ENCODE measurements around the gene ZNF614. TPM values are rescaled to one million over a fixed set of nuclear protein-coding genes. Genes with fewer than 3 reads are reported as not detected.

ZNF614 gene
- total and polyA plus RNA-seq, 9 of the 15 experiments (the other 6 are each of a cell fraction or from before 2014, with no cell fraction given) = 4.9 to 16.3 (median 11.4) TPM

DNA sequence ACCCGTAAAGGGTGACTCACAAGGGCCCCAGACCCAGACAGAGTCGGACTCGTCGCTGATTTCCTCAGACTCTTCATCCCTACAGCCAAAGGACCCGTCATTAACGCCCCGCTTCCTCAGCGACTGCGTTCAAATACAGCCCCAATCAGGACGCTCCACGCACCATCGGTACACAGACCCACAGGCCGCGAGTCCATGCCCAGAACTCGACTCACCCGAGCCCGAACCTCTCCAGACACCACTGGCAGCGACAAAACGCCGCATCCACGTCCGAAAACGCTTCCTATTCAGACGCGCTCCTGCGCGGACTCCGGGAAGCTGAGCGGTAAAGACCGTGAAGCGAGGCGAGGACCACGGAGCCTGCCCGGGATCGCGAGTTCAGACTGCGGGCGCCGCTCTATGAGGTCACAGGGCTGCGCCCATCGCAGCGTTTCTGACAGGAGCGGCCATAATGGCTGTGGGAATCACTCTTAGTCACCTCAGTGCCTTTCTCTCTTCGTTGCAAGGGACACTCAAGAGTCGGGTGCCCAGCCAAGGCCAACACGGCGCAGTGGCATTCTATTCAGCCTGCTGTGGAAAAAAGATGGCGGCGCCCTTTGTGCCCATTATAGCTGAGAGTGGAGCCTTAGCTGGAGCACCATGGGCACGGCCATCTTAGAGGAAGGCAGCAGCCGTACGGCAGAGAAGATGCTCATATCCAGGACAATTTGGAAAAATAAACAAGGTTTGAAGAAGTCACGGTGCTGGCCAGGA lies at the start of gene ZNF614 (continued):
- TF ChIP-seq, protein P1, sequence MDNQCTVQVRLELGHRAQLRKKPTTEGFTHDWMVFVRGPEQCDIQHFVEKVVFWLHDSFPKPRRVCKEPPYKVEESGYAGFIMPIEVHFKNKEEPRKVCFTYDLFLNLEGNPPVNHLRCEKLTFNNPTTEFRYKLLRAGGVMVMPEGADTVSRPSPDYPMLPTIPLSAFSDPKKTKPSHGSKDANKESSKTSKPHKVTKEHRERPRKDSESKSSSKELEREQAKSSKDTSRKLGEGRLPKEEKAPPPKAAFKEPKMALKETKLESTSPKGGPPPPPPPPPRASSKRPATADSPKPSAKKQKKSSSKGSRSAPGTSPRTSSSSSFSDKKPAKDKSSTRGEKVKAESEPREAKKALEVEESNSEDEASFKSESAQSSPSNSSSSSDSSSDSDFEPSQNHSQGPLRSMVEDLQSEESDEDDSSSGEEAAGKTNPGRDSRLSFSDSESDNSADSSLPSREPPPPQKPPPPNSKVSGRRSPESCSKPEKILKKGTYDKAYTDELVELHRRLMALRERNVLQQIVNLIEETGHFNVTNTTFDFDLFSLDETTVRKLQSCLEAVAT (IDR thresholded peaks at IDR 0.05) = peak; percentile 11 to 79; a peak in 2 of 4 replicates
- TF ChIP-seq ZNF644 (tag; IDR thresholded peaks at IDR 0.05; ENCODE audit: low read depth) = peak; percentile 87; the same call in 1 of the 2 replicates
- TF ChIP-seq, protein P2, sequence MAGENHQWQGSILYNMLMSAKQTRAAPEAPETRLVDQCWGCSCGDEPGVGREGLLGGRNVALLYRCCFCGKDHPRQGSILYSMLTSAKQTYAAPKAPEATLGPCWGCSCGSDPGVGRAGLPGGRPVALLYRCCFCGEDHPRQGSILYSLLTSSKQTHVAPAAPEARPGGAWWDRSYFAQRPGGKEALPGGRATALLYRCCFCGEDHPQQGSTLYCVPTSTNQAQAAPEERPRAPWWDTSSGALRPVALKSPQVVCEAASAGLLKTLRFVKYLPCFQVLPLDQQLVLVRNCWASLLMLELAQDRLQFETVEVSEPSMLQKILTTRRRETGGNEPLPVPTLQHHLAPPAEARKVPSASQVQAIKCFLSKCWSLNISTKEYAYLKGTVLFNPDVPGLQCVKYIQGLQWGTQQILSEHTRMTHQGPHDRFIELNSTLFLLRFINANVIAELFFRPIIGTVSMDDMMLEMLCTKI (IDR thresholded peaks at IDR 0.05; ENCODE audit: partially characterized antibody) = no peak
- TF ChIP-seq NBN (IDR thresholded peaks at IDR 0.05; ENCODE audit: low read depth) = peak; percentile 78; the same call in 1 of the 2 replicates
- no peak for TF ChIP-seq ZNF384 (IDR thresholded peaks at IDR 0.05; ENCODE audit: low read depth, low read length)
- peak; percentile 84 for TF ChIP-seq SAP30 (IDR thresholded peaks at IDR 0.05; ENCODE audit: borderline replicate concordance, insufficient read depth, low read depth, low read length, poor library complexity, severe bottlenecking)
- TF ChIP-seq POLR2A (conservative IDR thresholded peaks at IDR 0.05) = peak; percentile 94
- no peak for TF ChIP-seq TCFL5 (CRISPR knock-in tag; conservative IDR thresholded peaks at IDR 0.05)
- TF ChIP-seq NR2C1 (IDR thresholded peaks at IDR 0.05) = peak; percentile 89
- peak; percentile 84 for TF ChIP-seq NR2C1 (tag; IDR thresholded peaks at IDR 0.05)
- TF ChIP-seq ZBTB17 (CRISPR knock-in tag; IDR thresholded peaks at IDR 0.05) = 0 out of 2 replicates have a peak, but pooled peaks have one; percentile 61
- peak; percentile 66; the same call in 1 of the 2 replicates for TF ChIP-seq ZNF224 (CRISPR knock-in tag; IDR thresholded peaks at IDR 0.05)
- no peak for TF ChIP-seq SRSF9 (IDR thresholded peaks at IDR 0.05; ENCODE audit: borderline replicate concordance, low read depth, low read length)
- TF ChIP-seq ZNF311 (CRISPR knock-in tag; IDR thresholded peaks at IDR 0.05) = no peak
- TF ChIP-seq KHSRP (IDR thresholded peaks at IDR 0.05) = peak; percentile 77; the same call in 1 of the 2 replicates
- no peak for TF ChIP-seq POLR3G (IDR thresholded peaks at IDR 0.05; ENCODE audit: extremely low read depth, insufficient read length, insufficient replicate concordance)
- TF ChIP-seq CREM (IDR thresholded peaks at IDR 0.05; ENCODE audit: low read depth) = peak; percentile 100
- TF ChIP-seq, protein P3, sequence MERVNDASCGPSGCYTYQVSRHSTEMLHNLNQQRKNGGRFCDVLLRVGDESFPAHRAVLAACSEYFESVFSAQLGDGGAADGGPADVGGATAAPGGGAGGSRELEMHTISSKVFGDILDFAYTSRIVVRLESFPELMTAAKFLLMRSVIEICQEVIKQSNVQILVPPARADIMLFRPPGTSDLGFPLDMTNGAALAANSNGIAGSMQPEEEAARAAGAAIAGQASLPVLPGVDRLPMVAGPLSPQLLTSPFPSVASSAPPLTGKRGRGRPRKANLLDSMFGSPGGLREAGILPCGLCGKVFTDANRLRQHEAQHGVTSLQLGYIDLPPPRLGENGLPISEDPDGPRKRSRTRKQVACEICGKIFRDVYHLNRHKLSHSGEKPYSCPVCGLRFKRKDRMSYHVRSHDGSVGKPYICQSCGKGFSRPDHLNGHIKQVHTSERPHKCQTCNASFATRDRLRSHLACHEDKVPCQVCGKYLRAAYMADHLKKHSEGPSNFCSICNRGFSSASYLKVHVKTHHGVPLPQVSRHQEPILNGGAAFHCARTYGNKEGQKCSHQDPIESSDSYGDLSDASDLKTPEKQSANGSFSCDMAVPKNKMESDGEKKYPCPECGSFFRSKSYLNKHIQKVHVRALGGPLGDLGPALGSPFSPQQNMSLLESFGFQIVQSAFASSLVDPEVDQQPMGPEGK (CRISPR knock-in tag; IDR thresholded peaks at IDR 0.05; ENCODE audit: borderline replicate concordance) = peak; percentile 30; the same call in 1 of the 2 replicates
- no peak for TF ChIP-seq BCL6 (CRISPR knock-in tag; IDR thresholded peaks at IDR 0.05)
- TF ChIP-seq RBM34 (IDR thresholded peaks at IDR 0.05; ENCODE audit: borderline replicate concordance, insufficient read depth, low read length) = no peak
- TF ChIP-seq NFRKB (IDR thresholded peaks at IDR 0.05; ENCODE audit: low read depth) = peak; percentile 87; the same call in 1 of the 2 replicates
- TF ChIP-seq ZNF77 (CRISPR knock-in tag; IDR thresholded peaks at IDR 0.05) = no peak
- TF ChIP-seq, protein P4, sequence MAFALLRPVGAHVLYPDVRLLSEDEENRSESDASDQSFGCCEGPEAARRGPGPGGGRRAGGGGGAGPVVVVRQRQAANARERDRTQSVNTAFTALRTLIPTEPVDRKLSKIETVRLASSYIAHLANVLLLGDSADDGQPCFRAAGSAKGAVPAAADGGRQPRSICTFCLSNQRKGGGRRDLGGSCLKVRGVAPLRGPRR (CRISPR knock-in tag; IDR thresholded peaks at IDR 0.05) = no peak

Data from K562 (cell line).